Measurements from ENCODE around the gene ADAMTS16. TPM values are rescaled to one million over a fixed set of nuclear protein-coding genes. Genes with fewer than 3 reads are reported as not detected.

The ADAMTS16 gene
- total RNA-seq, 3 donors from 2014 or later, result 0.15 to 1.3 (median 0.33) TPM

- Histone ChIP-seq H3K27me3 (no peaks in the 10 kb centered on the region), H3K4me3 (no peak overlapping the region), H3K9me3 (no peaks in the 10 kb centered on the region), H3K27ac (no peak overlapping the region), H3K36me3 (no peaks in the 10 kb centered on the region), H3K4me1 (no peaks in the 10 kb centered on the region)
- intact Hi-C loops (cut with DNase I; ENCODE audit: low total_unique reads), result no loop called here
- TF ChIP-seq POLR2A (IDR thresholded peaks at IDR 0.05), result no peak
- TF ChIP-seq, protein P1, sequence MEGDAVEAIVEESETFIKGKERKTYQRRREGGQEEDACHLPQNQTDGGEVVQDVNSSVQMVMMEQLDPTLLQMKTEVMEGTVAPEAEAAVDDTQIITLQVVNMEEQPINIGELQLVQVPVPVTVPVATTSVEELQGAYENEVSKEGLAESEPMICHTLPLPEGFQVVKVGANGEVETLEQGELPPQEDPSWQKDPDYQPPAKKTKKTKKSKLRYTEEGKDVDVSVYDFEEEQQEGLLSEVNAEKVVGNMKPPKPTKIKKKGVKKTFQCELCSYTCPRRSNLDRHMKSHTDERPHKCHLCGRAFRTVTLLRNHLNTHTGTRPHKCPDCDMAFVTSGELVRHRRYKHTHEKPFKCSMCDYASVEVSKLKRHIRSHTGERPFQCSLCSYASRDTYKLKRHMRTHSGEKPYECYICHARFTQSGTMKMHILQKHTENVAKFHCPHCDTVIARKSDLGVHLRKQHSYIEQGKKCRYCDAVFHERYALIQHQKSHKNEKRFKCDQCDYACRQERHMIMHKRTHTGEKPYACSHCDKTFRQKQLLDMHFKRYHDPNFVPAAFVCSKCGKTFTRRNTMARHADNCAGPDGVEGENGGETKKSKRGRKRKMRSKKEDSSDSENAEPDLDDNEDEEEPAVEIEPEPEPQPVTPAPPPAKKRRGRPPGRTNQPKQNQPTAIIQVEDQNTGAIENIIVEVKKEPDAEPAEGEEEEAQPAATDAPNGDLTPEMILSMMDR (IDR thresholded peaks at IDR 0.05), result no peak
- no peak for TF ChIP-seq POLR2AphosphoS5 (IDR thresholded peaks at IDR 0.05)
- DNase-seq (ENCODE audit: low spot score in 2 of 2), result no peak
Observed at GRCh38 chr5:5290674-5291334, 150.7 kb downstream of the ADAMTS16 start.

- DNase-seq (ENCODE audit: low spot score in 2 of 2), result no peak
- no peaks in the 10 kb centered on the region for H3K9me3 ChIP-seq
- no peak overlapping the region for H3K27ac ChIP-seq
- intact Hi-C loops (cut with DNase I; ENCODE audit: low total_unique reads), result no loop called here
- no peaks in the 10 kb centered on the region for H3K4me1 ChIP-seq
- no peaks in the 10 kb centered on the region for H3K36me3 ChIP-seq
- H3K4me3 ChIP-seq, result no peak overlapping the region
- TF ChIP-seq POLR2A (IDR thresholded peaks at IDR 0.05) (no peak), POLR2AphosphoS5 (IDR thresholded peaks at IDR 0.05) (no peak)
- TF ChIP-seq, protein P1 (IDR thresholded peaks at IDR 0.05), result no peak
- H3K27me3 ChIP-seq, result no peaks in the 10 kb centered on the region
Observed at GRCh38 chr5:5291357-5291756, 151.2 kb downstream of the ADAMTS16 start.

DNA sequence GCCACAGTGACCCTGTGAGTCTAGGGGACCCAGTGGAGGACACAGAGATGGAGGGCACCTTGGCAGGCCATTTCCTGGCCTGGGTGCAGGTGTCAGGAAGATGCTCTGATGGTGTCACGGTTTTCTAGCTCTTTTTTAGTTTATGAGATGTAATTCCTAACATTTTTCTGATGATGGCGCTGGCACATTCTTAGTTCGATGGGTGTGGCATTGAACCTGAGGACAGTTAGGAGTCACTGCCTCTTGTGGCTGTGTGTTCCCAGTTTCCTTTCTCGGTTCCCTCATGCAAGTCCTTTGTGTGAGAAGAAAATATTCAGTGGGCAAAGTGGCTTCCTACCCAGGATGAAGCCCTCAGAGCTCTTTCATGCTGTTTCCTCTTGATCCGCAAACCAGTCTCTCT lies 152.9 kb downstream of the ADAMTS16 start:
- Histone ChIP-seq H3K27me3 (no peaks in the 10 kb centered on the region), H3K4me3 (no peak overlapping the region), H3K9me3 (no peaks in the 10 kb centered on the region), H3K4me1 (no peaks in the 10 kb centered on the region), H3K27ac (no peak overlapping the region), H3K36me3 (no peaks in the 10 kb centered on the region)
- intact Hi-C loops (cut with DNase I; ENCODE audit: low total_unique reads), result no loop called here
- TF ChIP-seq POLR2AphosphoS5 (IDR thresholded peaks at IDR 0.05) (no peak), POLR2A (IDR thresholded peaks at IDR 0.05) (no peak)
- TF ChIP-seq, protein P1 (IDR thresholded peaks at IDR 0.05), result no peak
- DNase-seq (ENCODE audit: low spot score in 2 of 2), result no peak

DNA sequence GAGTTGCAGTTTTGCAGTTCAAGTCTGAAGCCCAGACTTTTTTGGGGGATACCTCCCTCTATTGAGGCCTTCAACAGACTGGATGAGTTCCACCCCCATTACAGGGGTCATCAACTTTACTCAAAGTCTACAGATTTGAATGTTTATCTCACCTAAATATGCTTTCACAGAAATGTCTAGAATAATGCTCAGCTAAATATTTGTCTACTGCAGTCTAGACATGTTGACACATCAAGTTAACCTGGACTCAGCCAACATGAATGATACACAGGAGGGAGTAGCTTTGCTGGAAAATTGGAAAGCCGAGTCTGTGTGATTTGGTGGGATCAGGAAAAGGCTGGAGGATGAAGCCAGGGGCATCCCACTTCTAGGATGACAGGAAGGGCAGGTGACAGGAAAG lies 154.3 kb downstream of the ADAMTS16 start:
- intact Hi-C loops (cut with DNase I; ENCODE audit: low total_unique reads), result no loop called here
- no peaks in the 10 kb centered on the region for H3K27me3 ChIP-seq
- TF ChIP-seq POLR2AphosphoS5 (IDR thresholded peaks at IDR 0.05) (no peak), POLR2A (IDR thresholded peaks at IDR 0.05) (no peak)
- TF ChIP-seq, protein P1 (IDR thresholded peaks at IDR 0.05), result no peak
- H3K4me3 ChIP-seq, result no peak overlapping the region
- no peak for DNase-seq (ENCODE audit: low spot score in 2 of 2)
- H3K36me3 ChIP-seq, result no peaks in the 10 kb centered on the region
- H3K27ac ChIP-seq, result no peak overlapping the region
- no peaks in the 10 kb centered on the region for H3K4me1 ChIP-seq
- no peaks in the 10 kb centered on the region for H3K9me3 ChIP-seq

DNA sequence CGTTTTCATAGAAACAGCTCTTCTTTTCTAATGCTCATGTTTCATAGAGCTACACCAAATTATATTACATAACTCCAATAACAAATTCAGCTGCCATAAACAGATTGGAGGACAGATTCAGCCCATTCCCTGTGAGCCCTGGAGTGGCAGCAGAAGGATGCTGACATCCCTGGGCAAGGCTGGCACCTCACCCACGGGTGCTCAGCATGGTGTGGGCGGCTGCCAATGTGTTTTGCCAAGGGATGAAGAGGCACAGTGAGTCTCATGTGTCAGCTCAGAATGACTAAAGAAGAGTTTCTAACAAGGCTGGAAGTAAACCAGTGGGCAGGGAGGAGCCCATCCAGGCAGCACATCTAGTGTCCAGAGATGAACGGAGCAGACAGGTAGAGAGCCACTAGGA lies 155.2 kb downstream of the ADAMTS16 start:
- H3K4me3 ChIP-seq, result no peak overlapping the region
- intact Hi-C loops (cut with DNase I; ENCODE audit: low total_unique reads), result no loop called here
- H3K9me3 ChIP-seq, result no peaks in the 10 kb centered on the region
- no peak for DNase-seq (ENCODE audit: low spot score in 2 of 2)
- TF ChIP-seq POLR2AphosphoS5 (IDR thresholded peaks at IDR 0.05), result no peak
- H3K36me3 ChIP-seq, result no peaks in the 10 kb centered on the region
- H3K4me1 ChIP-seq, result no peaks in the 10 kb centered on the region
- H3K27ac ChIP-seq, result no peak overlapping the region
- no peaks in the 10 kb centered on the region for H3K27me3 ChIP-seq
